GM23338 (cell line): Measurements from ENCODE around the gene PCDHGA5. TPM values are rescaled to one million over a fixed set of nuclear protein-coding genes. Genes with fewer than 3 reads are reported as not detected.
"Not testable (repeated sequence)": the region's sequence is repeated elsewhere in the genome, so short reads cannot be mapped to it uniquely, and the experiment has no call there.

Source experiments
- ATAC-seq: fragments of 200-7000 bp; cut with Tn5 transposase; 3 replicates; pipeline ENCODE4 v1.9.1; 2020
- DNase-seq: peaks from one replicate; pipeline ENCODE4 v3.0.0-alpha.2; 2015; ENCODE audit warnings: low spot score
- H2AFZ ChIP-seq: fragments of 200-600 bp; sonication (generic); 2 replicates; pipeline ENCODE4 v1.8.0; 2016; ENCODE audit warnings: antibody characterized with exemption, mild to moderate bottlenecking, moderate library complexity
- H3F3A ChIP-seq: fragments of 200-600 bp; sonication (generic); replicated peaks from 2 replicates; pipeline ENCODE4 v1.8.0; 2017; ENCODE audit warnings: antibody characterized with exemption, mixed run types, low read depth
- H3K27ac ChIP-seq: fragments of 200-600 bp; sonication (generic); 2 replicates; pipeline ENCODE4 v1.6.1; 2016; ENCODE audit warnings: low read depth
- H3K27me3 ChIP-seq: fragments of 200-600 bp; sonication (generic); 2 replicates; pipeline ENCODE4 v1.8.0; 2016; ENCODE audit warnings: mild to moderate bottlenecking, mixed run types, moderate library complexity; ENCODE audit not compliant: insufficient read depth
- H3K36me3 ChIP-seq: fragments of 200-600 bp; sonication (generic); 2 replicates; pipeline ENCODE4 v1.8.0; 2016; ENCODE audit warnings: mild to moderate bottlenecking; ENCODE audit not compliant: insufficient read depth
- H3K4me1 ChIP-seq: fragments of 200-600 bp; sonication (generic); 2 replicates; pipeline ENCODE4 v1.8.0; 2016; ENCODE audit warnings: mild to moderate bottlenecking, moderate library complexity; ENCODE audit not compliant: insufficient read depth
- H3K4me2 ChIP-seq: fragments of 200-600 bp; sonication (generic); 2 replicates; pipeline ENCODE4 v1.7.1; 2017; ENCODE audit warnings: mixed run types
- H3K4me3 ChIP-seq: fragments of 200-600 bp; sonication (generic); 2 replicates; pipeline ENCODE4 v1.6.1; 2016; ENCODE audit warnings: mixed run types
- H3K79me2 ChIP-seq: fragments of 200-600 bp; sonication (generic); replicated peaks from 2 replicates; pipeline ENCODE4 v1.8.0; 2017; ENCODE audit warnings: mild to moderate bottlenecking; ENCODE audit not compliant: insufficient read depth
- H3K9me2 ChIP-seq: fragments of 200-600 bp; sonication (generic); 2 replicates; pipeline ENCODE4 v1.8.0; 2017; ENCODE audit not compliant: insufficient read depth
- H4K20me1 ChIP-seq: fragments of 200-600 bp; sonication (generic); replicated peaks from 2 replicates; pipeline ENCODE4 v1.8.0; 2017; ENCODE audit warnings: mild to moderate bottlenecking; ENCODE audit not compliant: insufficient read depth
- H3K27ac Mint-ChIP-seq: 2 replicates; pipeline ENCODE4 v1.8.0; 2020; ENCODE audit warnings: inconsistent platforms, mild to moderate bottlenecking, moderate library complexity, mixed read lengths
- H3K27me3 Mint-ChIP-seq: 3 replicates; pipeline ENCODE4 v1.8.0; 2022; ENCODE audit warnings: low read depth, mild to moderate bottlenecking, moderate library complexity, mixed read lengths, inconsistent platforms; ENCODE audit not compliant: insufficient read depth, poor library complexity
- H3K36me3 Mint-ChIP-seq: 3 replicates; pipeline ENCODE4 v1.8.0; 2021; ENCODE audit warnings: low read depth, mild to moderate bottlenecking, inconsistent platforms, moderate library complexity, mixed read lengths
- H3K4me1 Mint-ChIP-seq: 3 replicates; pipeline ENCODE4 v1.8.0; 2020; ENCODE audit warnings: mild to moderate bottlenecking, inconsistent platforms, mixed read lengths
- H3K4me3 Mint-ChIP-seq: 3 replicates; pipeline ENCODE4 v1.8.0; 2021; ENCODE audit warnings: moderate library complexity, mild to moderate bottlenecking, inconsistent platforms, mixed read lengths
- H3K9me3 Mint-ChIP-seq: 3 replicates; pipeline ENCODE4 v1.8.0; 2020; ENCODE audit warnings: moderate library complexity, mild to moderate bottlenecking, inconsistent platforms, mixed read lengths
- JUNB ChIP-seq: IDR thresholded peaks from one replicate; pipeline ENCODE4 v1.6.1; 2016; ENCODE audit warnings: antibody characterized with exemption; ENCODE audit not compliant: unreplicated experiment
- POLR2AphosphoS5 ChIP-seq: IDR thresholded peaks from 2 replicates; pipeline ENCODE4 v1.6.1; 2016; ENCODE audit warnings: antibody characterized with exemption, low read depth
- polyA plus RNA-seq: library from polyadenylated mRNA; unstranded; fragments of >200 nt; fragmentation: Nextera tagmentation; extraction: Ambion mirVana; gene quantifications from 2 replicates; pipeline ENCODE4 v1.2.1, GENCODE V29; 2016
- total RNA-seq: library from RNA; depleted of rRNA; stranded (reverse); fragments of >200 nt; shearing (Covaris generic); gene quantifications from 2 replicates; pipeline ENCODE4 v1.2.3, GENCODE V29; 2014
- TF ChIP-seq, protein P1 (sequence below): fragments of 250-450 bp; sonication (Bioruptor Pico); IDR thresholded peaks from 2 replicates; pipeline ENCODE4 v1.5.0; 2020; ENCODE audit warnings: mild to moderate bottlenecking, moderate library complexity
- TF ChIP-seq, protein P2 (sequence below), 2 experiments: fragments of 200-600 bp in 1 of 2; sonication (generic) in 1 of 2; conservative IDR thresholded peaks; 2 replicates each; pipeline versions ENCODE4 v1.5.1 to v1.6.1; 2016 to 2017; ENCODE audit warnings: antibody characterized with exemption in 2 of 2, low read depth in 2 of 2, mild to moderate bottlenecking in 2 of 2, moderate library complexity in 1 of 2

Gene PCDHGA5
- total and polyA plus RNA-seq, 2 experiments from 2014 or later: 0.55 to 3.1 TPM

DNA sequence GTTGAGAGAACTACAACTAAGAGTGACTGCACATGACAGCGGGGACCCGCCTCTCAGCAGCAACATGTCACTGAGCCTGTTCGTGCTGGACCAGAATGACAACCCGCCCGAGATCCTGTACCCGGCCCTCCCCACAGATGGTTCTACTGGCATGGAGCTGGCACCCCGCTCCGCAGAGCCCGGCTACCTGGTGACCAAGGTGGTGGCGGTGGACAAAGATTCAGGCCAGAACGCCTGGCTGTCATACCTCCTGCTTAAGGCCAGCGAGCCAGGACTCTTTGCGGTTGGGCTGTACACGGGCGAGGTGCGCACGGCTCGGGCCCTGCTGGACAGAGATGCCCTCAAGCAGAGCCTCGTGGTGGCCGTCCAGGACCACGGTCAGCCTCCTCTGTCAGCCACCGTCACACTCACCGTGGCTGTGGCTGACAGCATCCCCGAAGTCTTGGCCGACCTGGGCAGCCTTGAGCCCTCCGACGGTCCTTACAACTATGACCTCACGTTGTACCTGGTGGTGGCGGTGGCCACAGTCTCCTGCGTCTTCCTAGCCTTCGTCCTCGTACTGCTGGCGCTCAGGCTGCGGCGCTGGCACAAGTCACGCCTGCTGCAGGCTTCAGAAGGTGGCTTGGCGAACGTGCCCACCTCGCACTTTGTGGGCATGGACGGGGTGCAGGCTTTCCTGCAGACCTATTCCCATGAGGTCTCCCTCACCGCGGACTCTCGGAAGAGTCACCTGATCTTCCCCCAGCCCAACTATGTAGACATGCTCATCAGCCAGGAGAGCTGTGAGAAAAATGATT is 20.7 kb downstream of the PCDHGA5 start (continued):
- TF ChIP-seq, protein P1, sequence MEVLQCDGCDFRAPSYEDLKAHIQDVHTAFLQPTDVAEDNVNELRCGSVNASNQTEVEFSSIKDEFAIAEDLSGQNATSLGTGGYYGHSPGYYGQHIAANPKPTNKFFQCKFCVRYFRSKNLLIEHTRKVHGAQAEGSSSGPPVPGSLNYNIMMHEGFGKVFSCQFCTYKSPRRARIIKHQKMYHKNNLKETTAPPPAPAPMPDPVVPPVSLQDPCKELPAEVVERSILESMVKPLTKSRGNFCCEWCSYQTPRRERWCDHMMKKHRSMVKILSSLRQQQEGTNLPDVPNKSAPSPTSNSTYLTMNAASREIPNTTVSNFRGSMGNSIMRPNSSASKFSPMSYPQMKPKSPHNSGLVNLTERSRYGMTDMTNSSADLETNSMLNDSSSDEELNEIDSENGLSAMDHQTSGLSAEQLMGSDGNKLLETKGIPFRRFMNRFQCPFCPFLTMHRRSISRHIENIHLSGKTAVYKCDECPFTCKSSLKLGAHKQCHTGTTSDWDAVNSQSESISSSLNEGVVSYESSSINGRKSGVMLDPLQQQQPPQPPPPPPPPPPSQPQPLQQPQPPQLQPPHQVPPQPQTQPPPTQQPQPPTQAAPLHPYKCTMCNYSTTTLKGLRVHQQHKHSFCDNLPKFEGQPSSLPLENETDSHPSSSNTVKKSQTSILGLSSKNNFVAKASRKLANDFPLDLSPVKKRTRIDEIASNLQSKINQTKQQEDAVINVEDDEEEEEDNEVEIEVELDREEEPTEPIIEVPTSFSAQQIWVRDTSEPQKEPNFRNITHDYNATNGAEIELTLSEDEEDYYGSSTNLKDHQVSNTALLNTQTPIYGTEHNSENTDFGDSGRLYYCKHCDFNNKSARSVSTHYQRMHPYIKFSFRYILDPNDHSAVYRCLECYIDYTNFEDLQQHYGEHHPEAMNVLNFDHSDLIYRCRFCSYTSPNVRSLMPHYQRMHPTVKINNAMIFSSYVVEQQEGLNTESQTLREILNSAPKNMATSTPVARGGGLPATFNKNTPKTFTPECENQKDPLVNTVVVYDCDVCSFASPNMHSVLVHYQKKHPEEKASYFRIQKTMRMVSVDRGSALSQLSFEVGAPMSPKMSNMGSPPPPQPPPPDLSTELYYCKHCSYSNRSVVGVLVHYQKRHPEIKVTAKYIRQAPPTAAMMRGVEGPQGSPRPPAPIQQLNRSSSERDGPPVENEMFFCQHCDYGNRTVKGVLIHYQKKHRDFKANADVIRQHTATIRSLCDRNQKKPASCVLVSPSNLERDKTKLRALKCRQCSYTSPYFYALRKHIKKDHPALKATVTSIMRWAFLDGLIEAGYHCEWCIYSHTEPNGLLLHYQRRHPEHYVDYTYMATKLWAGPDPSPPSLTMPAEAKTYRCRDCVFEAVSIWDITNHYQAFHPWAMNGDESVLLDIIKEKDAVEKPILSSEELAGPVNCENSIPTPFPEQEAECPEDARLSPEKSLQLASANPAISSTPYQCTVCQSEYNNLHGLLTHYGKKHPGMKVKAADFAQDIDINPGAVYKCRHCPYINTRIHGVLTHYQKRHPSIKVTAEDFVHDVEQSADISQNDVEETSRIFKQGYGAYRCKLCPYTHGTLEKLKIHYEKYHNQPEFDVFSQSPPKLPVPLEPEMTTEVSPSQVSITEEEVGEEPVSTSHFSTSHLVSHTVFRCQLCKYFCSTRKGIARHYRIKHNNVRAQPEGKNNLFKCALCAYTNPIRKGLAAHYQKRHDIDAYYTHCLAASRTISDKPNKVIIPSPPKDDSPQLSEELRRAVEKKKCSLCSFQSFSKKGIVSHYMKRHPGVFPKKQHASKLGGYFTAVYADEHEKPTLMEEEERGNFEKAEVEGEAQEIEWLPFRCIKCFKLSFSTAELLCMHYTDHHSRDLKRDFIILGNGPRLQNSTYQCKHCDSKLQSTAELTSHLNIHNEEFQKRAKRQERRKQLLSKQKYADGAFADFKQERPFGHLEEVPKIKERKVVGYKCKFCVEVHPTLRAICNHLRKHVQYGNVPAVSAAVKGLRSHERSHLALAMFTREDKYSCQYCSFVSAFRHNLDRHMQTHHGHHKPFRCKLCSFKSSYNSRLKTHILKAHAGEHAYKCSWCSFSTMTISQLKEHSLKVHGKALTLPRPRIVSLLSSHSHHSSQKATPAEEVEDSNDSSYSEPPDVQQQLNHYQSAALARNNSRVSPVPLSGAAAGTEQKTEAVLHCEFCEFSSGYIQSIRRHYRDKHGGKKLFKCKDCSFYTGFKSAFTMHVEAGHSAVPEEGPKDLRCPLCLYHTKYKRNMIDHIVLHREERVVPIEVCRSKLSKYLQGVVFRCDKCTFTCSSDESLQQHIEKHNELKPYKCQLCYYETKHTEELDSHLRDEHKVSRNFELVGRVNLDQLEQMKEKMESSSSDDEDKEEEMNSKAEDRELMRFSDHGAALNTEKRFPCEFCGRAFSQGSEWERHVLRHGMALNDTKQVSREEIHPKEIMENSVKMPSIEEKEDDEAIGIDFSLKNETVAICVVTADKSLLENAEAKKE (CRISPR knock-in tag): no peak
- TF ChIP-seq JUNB: no peak
- TF ChIP-seq, protein P2, sequence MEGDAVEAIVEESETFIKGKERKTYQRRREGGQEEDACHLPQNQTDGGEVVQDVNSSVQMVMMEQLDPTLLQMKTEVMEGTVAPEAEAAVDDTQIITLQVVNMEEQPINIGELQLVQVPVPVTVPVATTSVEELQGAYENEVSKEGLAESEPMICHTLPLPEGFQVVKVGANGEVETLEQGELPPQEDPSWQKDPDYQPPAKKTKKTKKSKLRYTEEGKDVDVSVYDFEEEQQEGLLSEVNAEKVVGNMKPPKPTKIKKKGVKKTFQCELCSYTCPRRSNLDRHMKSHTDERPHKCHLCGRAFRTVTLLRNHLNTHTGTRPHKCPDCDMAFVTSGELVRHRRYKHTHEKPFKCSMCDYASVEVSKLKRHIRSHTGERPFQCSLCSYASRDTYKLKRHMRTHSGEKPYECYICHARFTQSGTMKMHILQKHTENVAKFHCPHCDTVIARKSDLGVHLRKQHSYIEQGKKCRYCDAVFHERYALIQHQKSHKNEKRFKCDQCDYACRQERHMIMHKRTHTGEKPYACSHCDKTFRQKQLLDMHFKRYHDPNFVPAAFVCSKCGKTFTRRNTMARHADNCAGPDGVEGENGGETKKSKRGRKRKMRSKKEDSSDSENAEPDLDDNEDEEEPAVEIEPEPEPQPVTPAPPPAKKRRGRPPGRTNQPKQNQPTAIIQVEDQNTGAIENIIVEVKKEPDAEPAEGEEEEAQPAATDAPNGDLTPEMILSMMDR (conservative IDR thresholded peaks at IDR 0.05; ENCODE audit: low read depth in 2 of 2): no peak

DNA sequence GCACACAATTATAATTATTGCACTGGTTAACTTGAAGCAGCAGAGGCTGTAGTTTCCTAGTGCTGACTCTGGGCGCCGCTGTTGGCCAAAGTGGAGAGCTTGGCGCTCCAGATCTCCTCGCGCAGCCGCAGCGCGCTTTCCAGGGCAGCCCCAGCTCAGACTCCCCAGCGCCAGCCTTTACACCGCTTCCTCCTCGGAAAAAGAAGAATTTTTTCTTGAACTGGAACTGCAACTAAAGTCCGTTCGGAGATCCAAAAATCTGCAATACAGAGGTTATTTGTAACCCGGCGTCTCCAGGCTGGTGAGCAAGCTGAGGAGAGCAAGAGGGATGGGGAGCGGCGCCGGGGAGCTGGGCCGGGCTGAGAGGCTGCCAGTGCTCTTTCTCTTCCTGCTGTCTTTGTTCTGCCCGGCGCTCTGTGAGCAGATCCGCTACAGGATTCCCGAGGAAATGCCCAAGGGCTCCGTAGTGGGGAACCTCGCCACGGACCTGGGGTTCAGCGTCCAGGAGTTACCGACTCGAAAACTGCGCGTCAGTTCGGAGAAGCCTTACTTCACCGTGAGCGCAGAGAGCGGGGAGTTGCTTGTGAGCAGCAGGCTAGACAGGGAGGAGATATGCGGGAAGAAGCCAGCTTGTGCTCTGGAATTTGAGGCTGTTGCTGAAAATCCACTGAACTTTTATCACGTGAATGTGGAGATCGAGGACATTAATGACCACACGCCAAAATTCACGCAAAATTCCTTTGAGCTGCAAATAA is 23.8 kb downstream of the PCDHGA5 start, which contains the start of gene PCDHGB4:
Gene PCDHGB4 (plus strand): TSS at position 142 of the 755 bp plus-strand sequence. CDS start 187 bp downstream, at position 329.
- H3K79me2 ChIP-seq, H3F3A ChIP-seq, H3K9me2 ChIP-seq, H3K27me3 ChIP-seq, H3K36me3 ChIP-seq, H2AFZ ChIP-seq, H3K27ac ChIP-seq, H3K4me1 Mint-ChIP-seq, H3K27me3 Mint-ChIP-seq, H4K20me1 ChIP-seq, H3K27ac Mint-ChIP-seq, H3K4me1 ChIP-seq: not testable (repeated sequence)
- DNase-seq: peak; percentile 81
- peak; percentile 92 for ATAC-seq
- TF ChIP-seq, protein P2 (conservative IDR thresholded peaks at IDR 0.05; ENCODE audit: low read depth in 2 of 2): peak; percentile 72 to 75
- TF ChIP-seq POLR2AphosphoS5: peak; percentile 14; the same call in 1 of the 2 replicates
- H3K4me2 ChIP-seq: peak within 1 kb of the TSS; percentile 67
- peaks cover 89% of the 10 kb centered on the region for H3K9me3 Mint-ChIP-seq
- peak within 1 kb of the TSS; percentile 52 for H3K4me3 ChIP-seq
- peaks cover 74% of the 10 kb centered on the region for H3K36me3 Mint-ChIP-seq
- peak within 1 kb of the TSS; percentile 72 for H3K4me3 Mint-ChIP-seq
